HG02763 (cell line): ENCODE measurements around the gene ARHGAP6.
"Not testable (repeated sequence)": the region's sequence is repeated elsewhere in the genome, so short reads cannot be mapped to it uniquely, and the experiment has no call there.

Experiments used
- ATAC-seq: cut with Tn5 transposase; IDR thresholded peaks from one replicate; pipeline ENCODE4 v1.9.1; 2021; ENCODE audit warnings: mild to moderate bottlenecking, moderate library complexity; ENCODE audit not compliant: unreplicated experiment

Gene ARHGAP6

DNA sequence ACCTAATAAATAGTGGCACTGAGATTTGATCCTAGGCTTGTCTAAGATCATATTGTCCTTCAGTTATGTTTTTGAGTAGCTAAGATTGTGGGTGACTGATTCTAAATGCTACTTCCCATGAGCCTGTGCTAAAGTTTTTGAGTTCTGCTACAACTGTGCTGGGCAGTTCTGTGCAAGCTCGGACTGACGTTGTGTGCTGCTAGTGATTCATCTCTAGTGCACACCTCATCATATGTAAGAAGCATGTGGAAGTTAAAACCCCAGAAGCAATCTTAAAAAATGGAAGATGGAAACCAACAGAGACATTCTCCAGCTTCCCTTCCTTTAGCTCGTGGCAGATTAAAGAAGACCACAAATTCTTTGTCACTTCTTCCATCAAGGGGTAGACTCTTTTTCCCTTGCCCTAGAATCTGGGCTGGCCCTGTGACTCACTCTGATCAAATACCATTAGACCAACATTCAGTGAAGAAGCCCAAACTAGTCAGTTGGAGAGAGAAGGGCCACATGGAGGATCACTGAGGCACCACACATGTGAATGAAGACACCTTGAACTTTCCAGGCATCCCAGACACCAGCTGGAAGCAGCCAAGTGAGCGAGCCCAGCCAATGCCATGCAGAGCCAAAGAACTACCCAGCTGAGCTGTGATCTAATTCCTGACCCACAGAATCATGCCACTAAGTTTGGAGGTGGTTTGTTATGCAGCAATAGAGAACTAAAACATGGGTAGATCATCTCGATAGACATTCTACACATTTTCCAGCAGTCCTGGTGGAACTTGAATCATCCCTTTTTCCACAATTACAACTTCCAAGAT is 16.8 kb downstream of the ARHGAP6 start:
- ATAC-seq: no peak

DNA sequence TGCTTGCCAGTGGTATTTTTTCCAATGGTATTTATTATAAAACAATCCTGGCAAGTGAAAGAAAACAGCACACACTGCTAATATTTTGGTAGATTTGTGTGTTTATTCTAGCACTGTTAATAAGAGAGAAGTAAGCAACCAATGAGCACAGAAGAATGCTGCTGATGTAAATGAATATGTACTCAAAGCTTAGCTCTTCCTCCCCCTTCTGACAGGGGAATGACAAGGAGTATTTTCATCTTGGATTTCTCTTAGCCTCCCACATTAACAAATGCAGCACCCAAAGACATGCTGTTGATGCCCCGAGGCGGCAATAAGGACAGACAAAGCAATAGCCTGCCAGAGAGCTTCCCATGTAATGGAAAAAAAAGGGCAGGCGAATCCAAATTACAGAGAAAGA is 18.6 kb downstream of the ARHGAP6 start:
- no peak for ATAC-seq

DNA sequence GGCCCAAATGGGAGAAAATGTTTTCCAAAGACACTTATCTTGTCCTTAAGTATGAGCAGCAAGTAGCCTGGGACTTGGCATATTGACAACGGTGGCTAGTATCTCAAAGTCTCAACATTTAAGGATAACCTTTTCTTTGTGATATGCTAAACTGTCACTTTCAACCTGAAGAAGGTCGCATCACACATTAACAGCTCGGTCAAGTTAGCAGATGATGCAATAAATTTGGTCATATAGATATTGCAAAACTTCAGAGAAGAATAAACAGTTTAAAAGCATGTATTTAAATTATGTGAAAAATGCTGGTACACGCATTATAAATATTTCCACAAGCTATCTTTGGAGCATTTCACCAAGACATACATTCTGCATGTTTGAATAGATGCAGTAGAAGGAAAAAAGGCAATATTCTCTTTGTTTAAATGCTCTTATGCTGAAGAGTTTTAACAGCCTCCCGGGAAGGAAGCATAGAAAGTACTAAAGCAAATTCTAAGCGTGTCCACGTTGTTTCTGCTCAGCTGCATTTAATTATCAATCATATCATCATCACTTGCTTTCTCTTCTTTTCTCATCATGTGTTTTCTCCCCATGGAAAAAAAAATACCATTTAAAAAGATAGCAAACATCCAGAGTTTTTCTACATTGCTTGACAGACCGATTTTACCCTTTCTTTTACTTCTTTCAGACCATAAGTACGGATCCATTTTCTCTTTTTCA is 24.2 kb downstream of the ARHGAP6 start:
- ATAC-seq: no peak

DNA sequence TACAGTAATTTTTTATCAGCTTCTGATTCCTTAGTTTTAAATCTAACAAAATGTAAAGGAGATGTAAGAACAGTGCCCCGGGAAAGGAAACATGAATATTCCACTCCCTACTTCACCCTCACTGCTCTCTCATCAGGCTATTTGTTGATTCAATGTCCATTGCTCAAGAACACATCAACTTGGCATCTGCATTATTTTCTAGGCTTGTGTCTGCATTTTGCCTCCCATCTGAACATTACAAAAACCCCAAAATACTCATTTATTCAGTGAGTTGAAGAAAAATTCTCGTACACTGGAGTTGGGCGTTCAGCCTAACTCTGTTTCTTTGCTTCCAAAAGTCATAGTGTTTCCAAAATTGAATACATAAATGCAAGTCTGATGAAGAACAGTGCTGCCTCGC is 25.6 kb downstream of the ARHGAP6 start:
- no peak for ATAC-seq

DNA sequence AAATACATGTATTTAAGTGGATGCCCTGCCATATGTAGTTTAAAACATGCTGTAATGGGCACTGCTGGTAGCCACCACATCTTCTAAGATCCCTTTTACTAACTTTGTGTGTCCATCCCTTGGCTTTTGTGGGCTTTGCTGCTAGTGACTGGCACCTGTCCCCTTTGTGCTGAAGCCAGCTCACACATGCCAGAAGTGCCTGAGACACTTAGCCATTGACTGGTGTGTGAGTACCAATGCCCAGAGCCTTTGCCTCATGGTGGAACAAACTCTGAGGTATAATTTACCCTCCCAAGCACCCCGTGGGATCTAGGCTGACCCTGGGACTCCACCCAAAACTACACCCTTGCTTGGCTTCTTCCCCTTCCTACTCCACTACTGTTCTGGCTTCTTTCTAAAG is 33.0 kb downstream of the ARHGAP6 start:
- ATAC-seq: no peak

DNA sequence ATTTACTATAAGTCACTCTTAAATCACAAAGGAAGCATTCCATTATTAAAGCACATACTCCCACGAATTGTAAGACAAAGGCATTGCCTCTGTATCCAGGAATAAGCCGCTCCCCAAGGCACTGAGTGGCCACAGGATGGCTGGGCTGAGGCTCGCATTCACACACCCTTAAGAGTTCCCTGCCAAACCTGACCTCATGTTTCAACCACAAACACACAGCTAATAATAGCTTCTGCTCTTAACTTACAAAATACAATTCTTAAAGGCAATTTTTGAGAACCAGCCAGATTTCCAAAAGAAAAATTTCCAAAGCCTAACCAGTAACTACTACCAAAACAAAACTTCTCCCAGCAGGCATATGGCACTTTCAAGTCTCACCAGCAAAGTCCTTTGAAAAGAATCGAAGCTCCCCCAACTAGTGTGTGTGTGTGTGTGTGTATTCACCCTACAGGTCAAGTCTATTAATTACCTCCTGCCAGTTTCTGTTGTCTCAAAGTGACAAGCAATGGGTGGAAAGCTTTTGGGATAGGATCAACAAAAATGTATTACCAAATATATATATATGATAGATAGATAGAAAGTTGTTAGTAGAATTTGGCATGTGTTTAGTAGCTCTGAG is 36.0 kb downstream of the ARHGAP6 start:
- peak; percentile 92 for ATAC-seq

DNA sequence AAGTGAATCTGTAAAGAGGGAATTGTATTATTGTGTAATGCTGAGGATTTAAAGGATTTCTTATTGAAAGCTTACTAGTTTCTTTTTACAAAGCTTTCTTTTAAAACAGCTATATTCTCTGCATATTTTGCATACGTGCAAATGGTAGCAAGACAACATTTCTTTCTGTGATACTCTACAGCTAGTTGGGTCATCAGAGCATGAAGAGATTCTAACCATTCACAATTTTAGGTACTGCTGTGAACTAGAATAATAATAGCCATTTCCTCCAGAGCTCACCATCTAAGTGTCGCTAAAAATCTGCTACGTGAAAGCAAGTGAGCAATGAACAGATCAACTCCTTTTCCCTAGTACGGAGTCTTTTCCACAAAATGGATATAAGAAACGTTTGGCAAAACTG is 37.3 kb downstream of the ARHGAP6 start:
- ATAC-seq: no peak

DNA sequence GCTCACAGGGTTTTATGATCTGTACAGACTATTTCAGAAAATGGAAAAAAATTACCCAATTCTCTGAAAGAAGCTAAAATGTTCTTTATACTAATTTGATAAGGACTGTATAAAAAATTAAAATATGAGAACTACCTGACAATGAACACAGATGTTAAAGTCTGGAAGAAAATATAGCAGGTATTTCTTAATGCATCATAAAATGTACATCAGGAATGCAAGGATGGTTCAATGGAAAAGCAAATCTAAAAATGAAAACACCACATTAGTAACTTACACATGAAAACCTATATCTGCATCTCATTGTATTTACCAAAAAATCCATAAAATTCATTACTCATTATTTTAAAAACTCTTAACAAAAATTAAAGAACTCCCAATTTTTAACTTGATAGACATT is 39.4 kb downstream of the ARHGAP6 start:
- no peak for ATAC-seq

DNA sequence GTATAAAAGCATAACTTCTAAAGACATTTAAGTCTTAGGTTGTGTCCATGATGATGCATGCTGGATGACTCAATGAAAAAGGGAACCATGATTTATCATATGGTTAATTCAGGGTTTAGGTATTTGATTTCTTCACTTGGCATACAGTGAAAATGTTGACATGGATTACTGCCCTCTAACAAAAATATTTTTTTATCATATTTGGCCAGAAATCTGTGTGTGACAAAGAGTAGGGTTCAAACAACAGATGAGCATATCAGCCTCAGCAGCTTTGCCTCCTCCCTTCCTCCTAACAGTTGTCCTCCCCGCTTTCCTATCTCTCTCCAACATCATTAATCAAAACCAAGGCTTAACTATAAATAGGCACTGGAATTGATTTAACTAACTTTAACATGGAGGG is 46.3 kb downstream of the ARHGAP6 start:
- ATAC-seq: no peak

DNA sequence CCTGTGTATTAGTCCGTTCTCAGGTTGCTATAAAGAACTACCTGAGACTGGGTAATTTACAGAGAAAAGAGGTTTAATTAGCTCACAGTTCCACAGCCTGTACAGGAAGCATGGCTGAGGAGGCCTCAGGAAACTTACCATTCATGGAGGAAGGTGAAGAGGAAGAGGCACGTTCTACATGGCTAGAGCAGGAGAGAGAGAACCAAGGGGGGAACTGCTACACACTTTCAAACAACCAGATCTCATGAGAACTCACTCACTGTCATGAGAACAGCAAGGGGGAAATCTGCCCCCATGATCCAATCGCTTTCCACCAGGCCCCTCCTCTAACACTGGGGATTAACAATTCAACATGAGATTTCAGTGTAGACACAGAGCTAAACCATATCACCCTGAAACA is 51.5 kb downstream of the ARHGAP6 start:
- not testable (repeated sequence) for ATAC-seq

DNA sequence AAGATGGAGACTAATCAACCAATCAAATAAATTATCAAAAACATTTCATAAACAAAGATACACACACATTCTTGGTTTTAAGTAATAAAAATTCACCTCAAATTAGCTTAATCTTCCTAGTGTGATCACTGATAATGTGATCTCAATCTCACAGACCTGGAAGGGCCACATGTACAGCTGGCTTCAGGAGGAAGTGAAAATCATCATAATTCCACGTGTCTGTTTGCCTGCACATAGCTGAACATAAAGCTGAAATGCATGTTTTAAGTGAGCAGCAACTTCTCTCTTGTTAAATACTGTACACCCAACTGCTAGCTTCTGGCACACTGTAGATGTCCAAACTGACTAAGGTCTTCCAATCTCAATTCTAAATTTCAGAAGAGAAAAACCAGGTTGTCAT is 53.8 kb downstream of the ARHGAP6 start:
- peak; percentile 46 for ATAC-seq

DNA sequence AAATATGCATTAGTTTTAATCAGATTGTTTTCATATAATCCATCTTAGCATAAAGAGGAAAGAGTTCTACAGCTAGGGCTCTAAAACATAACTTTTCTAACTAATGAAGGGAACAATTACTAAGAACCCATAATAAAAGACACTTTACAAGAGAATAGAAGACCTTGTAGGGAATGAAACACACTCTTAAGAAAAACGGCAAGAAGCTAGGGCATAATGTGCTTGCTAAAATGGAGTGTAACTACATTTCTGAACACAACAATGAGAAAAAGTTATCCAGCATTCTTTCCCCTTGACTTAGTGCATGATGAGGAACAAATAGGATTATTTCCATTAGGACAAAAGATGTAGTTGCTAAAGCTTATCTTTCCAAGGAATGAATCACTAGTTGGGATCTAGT is 54.6 kb downstream of the ARHGAP6 start:
- no peak for ATAC-seq

DNA sequence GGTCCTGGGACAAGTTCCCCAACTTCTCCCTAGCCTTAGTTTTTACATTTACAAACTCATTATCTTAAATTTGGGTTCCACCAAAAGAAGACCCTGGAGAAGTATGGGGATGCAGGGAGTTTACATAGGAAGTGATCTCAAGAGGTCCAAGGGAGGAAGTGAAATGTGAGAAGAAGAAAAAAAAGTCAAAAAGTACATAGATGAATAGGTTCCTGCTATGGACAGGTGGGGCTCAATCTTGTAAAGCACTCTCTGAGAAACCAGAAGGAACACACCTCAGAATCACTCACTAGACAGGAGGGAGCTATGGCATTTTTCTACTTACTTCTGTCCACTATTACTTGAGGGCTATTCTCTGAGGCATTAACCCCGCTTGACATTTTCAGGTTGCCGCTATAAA is 56.6 kb downstream of the ARHGAP6 start:
- ATAC-seq: no peak

DNA sequence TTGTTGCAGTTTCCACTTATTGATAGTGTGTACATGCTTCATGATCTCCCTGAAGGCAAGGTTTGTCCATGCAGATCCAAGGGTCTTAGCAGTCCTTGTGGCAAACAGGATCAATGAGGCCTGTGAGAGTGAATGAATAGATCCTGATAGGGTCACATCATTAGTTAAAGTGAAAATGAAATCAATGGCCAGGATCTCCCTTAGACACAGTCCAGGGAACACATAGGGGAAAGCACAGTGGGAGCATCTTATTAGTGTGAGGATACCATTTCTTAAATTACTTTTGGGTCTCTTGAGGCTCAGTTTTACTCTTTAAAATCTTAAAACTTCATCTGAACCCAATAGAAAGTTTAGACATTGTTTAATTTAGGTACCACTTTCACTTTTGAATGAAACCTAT is 59.3 kb downstream of the ARHGAP6 start:
- no peak for ATAC-seq

DNA sequence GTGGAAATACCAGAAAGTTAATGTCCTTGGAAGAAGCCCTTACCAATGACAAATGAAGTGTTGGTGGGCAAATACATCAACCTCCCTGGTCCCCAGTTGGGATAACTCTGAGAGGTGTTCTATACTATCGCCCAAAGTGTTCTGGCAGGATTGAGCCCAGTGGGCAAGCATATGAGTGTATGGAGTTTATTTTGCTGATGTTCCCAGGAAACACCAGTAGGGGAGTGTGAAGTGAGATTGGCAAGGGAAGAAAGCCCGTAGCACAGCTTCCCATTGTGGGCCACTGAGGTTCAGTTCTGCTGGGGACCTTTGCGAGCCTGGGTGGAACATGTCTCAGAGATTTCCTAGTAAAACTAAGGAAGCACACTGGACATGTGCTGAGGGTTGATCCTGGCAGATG is 65.1 kb downstream of the ARHGAP6 start:
- no peak for ATAC-seq

DNA sequence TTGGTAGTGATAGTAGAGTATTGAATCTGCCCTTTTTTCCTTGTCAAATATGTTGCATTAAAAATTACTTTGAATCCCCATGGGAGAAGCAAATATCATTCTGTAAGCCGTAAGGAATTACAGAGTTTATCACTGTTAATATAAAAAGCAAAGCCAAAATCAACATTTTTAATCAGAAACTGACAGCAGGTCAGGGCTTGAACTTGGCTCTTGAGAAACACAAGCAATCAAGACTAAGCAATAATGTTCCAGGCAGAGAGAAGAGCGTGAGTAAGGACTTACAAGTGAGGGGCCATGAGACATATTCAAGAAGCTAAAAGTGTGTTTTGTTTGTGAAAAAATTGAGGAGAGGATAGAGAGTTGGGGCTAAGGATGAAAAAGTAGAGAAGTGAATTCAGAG is 68.2 kb downstream of the ARHGAP6 start:
- ATAC-seq: no peak

DNA sequence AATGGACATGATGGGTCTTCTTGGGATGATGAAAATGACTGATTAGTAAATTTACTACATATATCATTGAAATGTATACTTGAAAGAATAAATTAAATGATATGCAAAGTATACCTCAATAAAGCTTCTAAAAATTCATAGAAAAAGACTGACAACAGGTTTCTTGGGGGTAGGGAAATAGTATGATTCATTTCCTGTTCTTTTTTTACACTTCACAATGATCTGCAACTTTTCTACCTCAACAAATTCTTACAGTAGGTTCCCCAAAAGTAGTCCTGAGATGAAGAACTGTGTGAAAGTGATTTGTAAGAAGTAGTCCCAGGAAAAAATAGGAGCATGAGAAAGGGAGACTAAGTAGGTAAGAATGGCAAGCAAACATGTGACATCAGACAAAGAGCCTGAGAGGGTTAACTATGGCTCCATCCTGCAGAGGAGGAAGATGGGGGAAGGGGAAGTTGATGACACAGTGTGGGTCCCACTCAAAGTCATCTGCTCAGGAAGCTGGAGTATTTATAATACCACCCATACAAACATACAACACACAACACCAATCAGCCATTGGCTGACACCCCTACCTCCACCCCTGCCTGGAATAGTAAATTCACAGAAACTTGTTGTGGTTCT is 73.9 kb downstream of the ARHGAP6 start:
- no peak for ATAC-seq

DNA sequence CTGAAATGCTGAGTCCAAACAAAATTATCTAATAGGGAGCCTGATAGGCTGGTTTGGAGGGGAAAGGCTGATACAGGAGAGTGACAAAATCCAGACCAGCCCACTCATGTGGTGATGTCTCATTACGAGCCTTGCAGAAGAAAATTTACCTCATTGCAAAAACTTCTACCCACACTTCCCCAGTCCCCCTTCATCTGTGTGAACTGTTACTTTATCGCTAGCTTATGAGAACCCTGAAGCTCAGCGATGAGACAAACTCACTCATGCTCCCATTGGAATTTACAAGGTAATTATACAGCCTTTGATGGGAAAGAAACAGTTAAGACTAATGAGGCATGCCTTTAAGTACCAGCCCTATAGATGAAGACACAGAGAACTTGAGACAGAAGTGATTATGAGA is 76.1 kb downstream of the ARHGAP6 start:
- no peak for ATAC-seq

DNA sequence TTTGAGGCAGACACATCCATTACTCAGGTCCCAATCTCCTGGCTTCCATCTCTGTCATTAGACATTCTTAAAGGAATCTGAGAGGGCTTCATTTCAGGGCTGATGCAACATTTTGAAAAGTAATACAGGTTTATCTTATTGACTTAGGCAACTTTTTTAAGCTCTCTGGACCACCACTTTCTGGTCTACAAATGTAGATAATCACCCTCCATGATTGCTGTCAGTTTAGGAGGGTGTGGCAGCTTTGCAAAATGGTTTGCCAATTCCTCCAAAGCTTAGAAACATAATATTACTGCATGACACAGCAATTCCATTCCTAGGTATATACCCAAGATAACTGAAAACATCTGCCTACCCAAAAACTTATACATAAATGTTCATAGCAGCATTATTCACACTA is 77.6 kb downstream of the ARHGAP6 start:
- ATAC-seq: no peak

DNA sequence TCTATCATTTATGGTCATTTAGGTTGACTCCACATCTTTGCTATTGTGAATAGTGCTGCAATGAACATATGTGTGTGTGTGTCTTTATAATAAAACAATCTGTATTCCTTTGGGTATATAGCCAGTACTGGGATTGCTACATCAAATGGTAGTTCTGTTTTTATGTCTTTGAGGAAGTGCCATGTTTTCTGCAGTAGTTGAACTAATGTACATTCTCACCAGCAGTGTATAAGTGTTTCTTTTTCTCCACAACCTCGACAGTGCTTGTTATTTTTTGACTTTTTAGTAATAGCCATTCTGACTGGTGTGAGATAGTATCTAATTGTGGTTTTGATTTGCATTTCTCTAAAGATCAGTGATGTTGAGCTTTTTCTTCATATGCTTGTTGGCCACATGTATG is 80.5 kb downstream of the ARHGAP6 start:
- no peak for ATAC-seq

DNA sequence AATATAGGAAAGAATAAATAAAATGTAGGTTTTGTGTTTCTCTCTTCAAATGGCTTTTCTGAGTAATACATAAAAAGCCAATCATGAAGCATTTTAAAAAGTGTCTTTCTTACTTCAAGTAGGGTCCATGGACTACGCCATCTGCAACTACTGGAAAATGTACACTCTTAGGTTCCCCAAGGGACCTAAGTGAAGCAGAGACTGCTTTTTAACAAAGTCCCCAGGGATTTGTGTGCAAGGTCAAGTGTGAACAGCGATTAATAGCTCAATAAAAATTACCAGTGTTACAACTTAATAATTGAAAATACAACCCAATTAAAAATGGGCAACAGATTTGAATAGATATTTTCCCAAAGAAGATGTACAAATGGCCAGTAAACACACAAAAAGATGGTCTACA is 84.9 kb downstream of the ARHGAP6 start:
- no peak for ATAC-seq
